Measurements from ENCODE around the gene SEMA3C. TPM values are rescaled to one million over a fixed set of nuclear protein-coding genes. Genes with fewer than 3 reads are reported as not detected.
"Not testable (repeated sequence)": the region's sequence is repeated elsewhere in the genome, so short reads cannot be mapped to it uniquely, and the experiment has no call there.

Gene SEMA3C
- polyA plus RNA-seq, 1 experiment: 64.1 TPM

GRCh38 chr7:80929619-80930018, 10.8 kb upstream of the SEMA3C start:
- H3K27me3 ChIP-seq (ENCODE audit: control insufficient read depth, insufficient read depth, low read length): no peaks in the 10 kb centered on the region
- no peaks in the 10 kb centered on the region for H3K36me3 ChIP-seq (ENCODE audit: control insufficient read depth, insufficient read depth, low read length)
- ChIA-PET POLR2A (no interaction called here), CTCF (interaction anchor here (1.0 kb wide), 1 partner anchor 9 kb away, joined by 3 read pairs; no protein-coding TSS in a partner anchor)
- TF ChIP-seq CTCF (IDR thresholded peaks at IDR 0.05; ENCODE audit: insufficient read depth, low read depth, low read length): no peak
- H3K4me3 ChIP-seq (ENCODE audit: low read depth, low read length): no peak overlapping the region
- DNase-seq (ENCODE audit: low read depth): no peak

- H3K36me3 ChIP-seq (ENCODE audit: control insufficient read depth, insufficient read depth, low read length); DNase-seq (ENCODE audit: low read depth); H3K4me3 ChIP-seq (ENCODE audit: low read depth, low read length); H3K27me3 ChIP-seq (ENCODE audit: control insufficient read depth, insufficient read depth, low read length); POLR2A ChIA-PET: not testable (repeated sequence)
- CTCF ChIA-PET: interaction anchor here (1.0 to 2.2 kb wide), 2 partner anchors 506 to 531 kb away, joined by 3 to 4 read pairs; no protein-coding TSS in a partner anchor
These were observed 8.1 kb upstream of the SEMA3C start for GRCh38 chr7:80926955-80927354.

- TF ChIP-seq CTCF (IDR thresholded peaks at IDR 0.05; ENCODE audit: insufficient read depth, low read depth, low read length): no peak
- POLR2A ChIA-PET: interaction anchor here (0.7 kb wide), 1 partner anchor 40 kb away, joined by 3 read pairs; no protein-coding TSS in a partner anchor
- CTCF ChIA-PET: interaction anchor here (0.7 kb wide), 1 partner anchor 13 kb away, joined by 3 read pairs; no protein-coding TSS in a partner anchor
These were observed 5.2 kb upstream of the SEMA3C start for GRCh38 chr7:80924090-80924489.

GRCh38 chr7:80923211-80923612, 4.4 kb upstream of the SEMA3C start:
- POLR2A ChIA-PET: no interaction called here
- DNase-seq (ENCODE audit: low read depth): no peak
- TF ChIP-seq CTCF (IDR thresholded peaks at IDR 0.05; ENCODE audit: insufficient read depth, low read depth, low read length): no peak
- CTCF ChIA-PET: interaction anchor here (5.2 kb wide), 1 partner anchor 534 kb away, joined by 27 read pairs; no protein-coding TSS in a partner anchor
- no peak overlapping the region for H3K4me3 ChIP-seq (ENCODE audit: low read depth, low read length)
- H3K36me3 ChIP-seq (ENCODE audit: control insufficient read depth, insufficient read depth, low read length): no peaks in the 10 kb centered on the region
- H3K27me3 ChIP-seq (ENCODE audit: control insufficient read depth, insufficient read depth, low read length): no peaks in the 10 kb centered on the region

More at GRCh38 chr7:80924090-80924489, 5.2 kb upstream of the SEMA3C start:
- no peak for DNase-seq (ENCODE audit: low read depth)
- Histone ChIP-seq H3K36me3 (ENCODE audit: control insufficient read depth, insufficient read depth, low read length) (no peaks in the 10 kb centered on the region), H3K27me3 (ENCODE audit: control insufficient read depth, insufficient read depth, low read length) (no peaks in the 10 kb centered on the region), H3K4me3 (ENCODE audit: low read depth, low read length) (no peak overlapping the region)

- POLR2A ChIA-PET: no interaction called here
- CTCF ChIA-PET: interaction anchor here (5.2 kb wide), 1 partner anchor 535 kb away, joined by 27 read pairs; no protein-coding TSS in a partner anchor
- no peaks in the 10 kb centered on the region for H3K27me3 ChIP-seq (ENCODE audit: control insufficient read depth, insufficient read depth, low read length)
- no peak overlapping the region for H3K4me3 ChIP-seq (ENCODE audit: low read depth, low read length)
- no peak for DNase-seq (ENCODE audit: low read depth)
- no peaks in the 10 kb centered on the region for H3K36me3 ChIP-seq (ENCODE audit: control insufficient read depth, insufficient read depth, low read length)
- TF ChIP-seq CTCF (IDR thresholded peaks at IDR 0.05; ENCODE audit: insufficient read depth, low read depth, low read length): no peak
These were observed 3.6 kb upstream of the SEMA3C start for GRCh38 chr7:80922253-80923049.

All from BJ (cell line).